HL-60 (cell line): ENCODE data around the gene ABCA4.

Experiments
- DNase-seq, 2 experiments: peaks; one replicate each; pipeline ENCODE4 v3.0.0-alpha.2; 2010 to 2020; ENCODE audit warnings: low read depth in 1 of 2, low spot score in 1 of 2
- H3K27ac ChIP-seq: fragments of 250-450 bp; sonication (Bioruptor Pico); replicated peaks from 2 replicates; pipeline ENCODE4 v1.5.1; 2020; ENCODE audit warnings: mild to moderate bottlenecking, moderate library complexity
- H3K27me3 ChIP-seq: fragments of 250-450 bp; sonication (Bioruptor Pico); 2 replicates; pipeline ENCODE4 v1.5.1; 2021; ENCODE audit warnings: mild to moderate bottlenecking, moderate library complexity; ENCODE audit not compliant: insufficient read depth, poor library complexity, severe bottlenecking
- H3K4me3 ChIP-seq: replicated peaks from 2 replicates; pipeline ENCODE4 v1.5.1; 2011; ENCODE audit warnings: mild to moderate bottlenecking, control low read depth, low read length; ENCODE audit not compliant: insufficient read depth
- GABPA ChIP-seq: IDR thresholded peaks from 2 replicates; pipeline ENCODE4 v1.6.1; 2012; ENCODE audit warnings: low read depth
- POLR2AphosphoS5 ChIP-seq: IDR thresholded peaks from 2 replicates; pipeline ENCODE4 v1.6.1; 2012; ENCODE audit warnings: low read depth
- SPI1 ChIP-seq: IDR thresholded peaks from 2 replicates; pipeline ENCODE4 v1.6.1; 2012; ENCODE audit warnings: low read depth, mild to moderate bottlenecking, borderline replicate concordance
- TF ChIP-seq, protein P1 (sequence below): IDR thresholded peaks from 2 replicates; pipeline ENCODE4 v1.6.1; 2012; ENCODE audit warnings: low read depth; ENCODE audit not compliant: insufficient replicate concordance
- TF ChIP-seq, protein P2 (sequence below): IDR thresholded peaks from one replicate; pipeline ENCODE4 v1.5.1; 2011; ENCODE audit warnings: low read length, control low read depth, inconsistent platforms; ENCODE audit not compliant: insufficient read depth

The ABCA4 gene

DNA sequence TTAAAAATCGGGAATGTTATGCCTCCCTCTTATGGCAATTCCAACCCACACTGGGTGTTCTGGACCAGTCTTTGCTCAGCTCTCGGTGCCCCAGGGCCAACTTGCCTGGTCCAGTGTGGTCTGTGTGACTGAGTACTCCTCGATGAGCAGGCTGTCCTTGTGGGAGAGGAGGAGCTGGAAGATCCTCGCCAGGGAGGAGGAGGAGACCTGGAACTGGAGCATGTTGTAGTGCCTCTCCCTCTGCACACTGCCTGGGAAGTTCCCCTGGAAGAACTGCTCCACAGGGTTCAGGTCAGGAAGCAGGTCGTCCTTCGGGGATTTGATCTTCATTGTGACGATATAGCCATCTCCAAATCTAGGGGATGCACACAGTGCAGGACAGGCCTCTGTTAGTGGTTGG, 123.2 kb downstream of the ABCA4 start:
- no peak for TF ChIP-seq POLR2AphosphoS5
- TF ChIP-seq, protein P1, sequence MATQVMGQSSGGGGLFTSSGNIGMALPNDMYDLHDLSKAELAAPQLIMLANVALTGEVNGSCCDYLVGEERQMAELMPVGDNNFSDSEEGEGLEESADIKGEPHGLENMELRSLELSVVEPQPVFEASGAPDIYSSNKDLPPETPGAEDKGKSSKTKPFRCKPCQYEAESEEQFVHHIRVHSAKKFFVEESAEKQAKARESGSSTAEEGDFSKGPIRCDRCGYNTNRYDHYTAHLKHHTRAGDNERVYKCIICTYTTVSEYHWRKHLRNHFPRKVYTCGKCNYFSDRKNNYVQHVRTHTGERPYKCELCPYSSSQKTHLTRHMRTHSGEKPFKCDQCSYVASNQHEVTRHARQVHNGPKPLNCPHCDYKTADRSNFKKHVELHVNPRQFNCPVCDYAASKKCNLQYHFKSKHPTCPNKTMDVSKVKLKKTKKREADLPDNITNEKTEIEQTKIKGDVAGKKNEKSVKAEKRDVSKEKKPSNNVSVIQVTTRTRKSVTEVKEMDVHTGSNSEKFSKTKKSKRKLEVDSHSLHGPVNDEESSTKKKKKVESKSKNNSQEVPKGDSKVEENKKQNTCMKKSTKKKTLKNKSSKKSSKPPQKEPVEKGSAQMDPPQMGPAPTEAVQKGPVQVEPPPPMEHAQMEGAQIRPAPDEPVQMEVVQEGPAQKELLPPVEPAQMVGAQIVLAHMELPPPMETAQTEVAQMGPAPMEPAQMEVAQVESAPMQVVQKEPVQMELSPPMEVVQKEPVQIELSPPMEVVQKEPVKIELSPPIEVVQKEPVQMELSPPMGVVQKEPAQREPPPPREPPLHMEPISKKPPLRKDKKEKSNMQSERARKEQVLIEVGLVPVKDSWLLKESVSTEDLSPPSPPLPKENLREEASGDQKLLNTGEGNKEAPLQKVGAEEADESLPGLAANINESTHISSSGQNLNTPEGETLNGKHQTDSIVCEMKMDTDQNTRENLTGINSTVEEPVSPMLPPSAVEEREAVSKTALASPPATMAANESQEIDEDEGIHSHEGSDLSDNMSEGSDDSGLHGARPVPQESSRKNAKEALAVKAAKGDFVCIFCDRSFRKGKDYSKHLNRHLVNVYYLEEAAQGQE, result no peak
- no peak for TF ChIP-seq GABPA
- TF ChIP-seq, protein P2, sequence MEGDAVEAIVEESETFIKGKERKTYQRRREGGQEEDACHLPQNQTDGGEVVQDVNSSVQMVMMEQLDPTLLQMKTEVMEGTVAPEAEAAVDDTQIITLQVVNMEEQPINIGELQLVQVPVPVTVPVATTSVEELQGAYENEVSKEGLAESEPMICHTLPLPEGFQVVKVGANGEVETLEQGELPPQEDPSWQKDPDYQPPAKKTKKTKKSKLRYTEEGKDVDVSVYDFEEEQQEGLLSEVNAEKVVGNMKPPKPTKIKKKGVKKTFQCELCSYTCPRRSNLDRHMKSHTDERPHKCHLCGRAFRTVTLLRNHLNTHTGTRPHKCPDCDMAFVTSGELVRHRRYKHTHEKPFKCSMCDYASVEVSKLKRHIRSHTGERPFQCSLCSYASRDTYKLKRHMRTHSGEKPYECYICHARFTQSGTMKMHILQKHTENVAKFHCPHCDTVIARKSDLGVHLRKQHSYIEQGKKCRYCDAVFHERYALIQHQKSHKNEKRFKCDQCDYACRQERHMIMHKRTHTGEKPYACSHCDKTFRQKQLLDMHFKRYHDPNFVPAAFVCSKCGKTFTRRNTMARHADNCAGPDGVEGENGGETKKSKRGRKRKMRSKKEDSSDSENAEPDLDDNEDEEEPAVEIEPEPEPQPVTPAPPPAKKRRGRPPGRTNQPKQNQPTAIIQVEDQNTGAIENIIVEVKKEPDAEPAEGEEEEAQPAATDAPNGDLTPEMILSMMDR, result no peak
- no peak for TF ChIP-seq SPI1
- H3K27me3 ChIP-seq, result no peaks in the 10 kb centered on the region
- H3K27ac ChIP-seq, result no peak overlapping the region
- H3K4me3 ChIP-seq, result no peak overlapping the region
- DNase-seq, result no peak

DNA sequence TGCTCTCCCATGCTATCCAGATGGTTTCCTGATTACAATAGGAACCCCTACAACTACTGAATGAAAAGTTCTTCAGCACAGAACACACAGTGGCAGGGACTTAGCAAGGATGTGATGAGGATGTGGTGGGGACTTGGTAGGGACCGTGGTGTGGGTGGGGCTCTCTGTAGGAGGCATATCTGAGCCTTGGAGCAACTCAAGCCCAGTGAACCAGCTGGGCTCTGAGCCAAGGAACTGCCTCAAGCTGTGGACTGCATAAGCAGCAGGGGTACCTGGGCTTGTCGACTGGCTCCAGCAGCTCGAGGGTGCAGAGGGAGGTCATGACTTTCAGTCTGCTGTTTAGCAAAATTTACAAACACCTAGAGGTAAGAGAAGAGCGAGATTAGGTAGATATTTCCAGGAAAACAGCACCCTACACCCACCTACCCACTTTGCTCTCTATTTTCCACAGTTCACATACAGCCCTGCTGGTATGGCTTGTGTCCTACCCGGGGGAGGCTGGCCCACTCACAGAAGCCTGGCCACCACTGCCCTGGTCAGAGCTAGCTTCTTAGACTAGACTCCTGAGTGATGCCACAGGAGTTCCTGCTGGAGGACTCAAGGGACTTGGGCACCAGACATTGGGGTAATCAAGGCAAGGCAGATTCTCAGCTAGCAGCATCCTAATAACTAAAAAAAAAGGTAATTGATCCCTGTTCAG, 125.0 kb downstream of the ABCA4 start:
- no peaks in the 10 kb centered on the region for H3K27me3 ChIP-seq
- no peak for DNase-seq
- H3K27ac ChIP-seq, result no peak overlapping the region
- H3K4me3 ChIP-seq, result no peak overlapping the region
- no peak for TF ChIP-seq GABPA
- TF ChIP-seq, protein P1, result no peak
- no peak for TF ChIP-seq SPI1
- TF ChIP-seq, protein P2, result no peak
- TF ChIP-seq POLR2AphosphoS5, result no peak

DNA sequence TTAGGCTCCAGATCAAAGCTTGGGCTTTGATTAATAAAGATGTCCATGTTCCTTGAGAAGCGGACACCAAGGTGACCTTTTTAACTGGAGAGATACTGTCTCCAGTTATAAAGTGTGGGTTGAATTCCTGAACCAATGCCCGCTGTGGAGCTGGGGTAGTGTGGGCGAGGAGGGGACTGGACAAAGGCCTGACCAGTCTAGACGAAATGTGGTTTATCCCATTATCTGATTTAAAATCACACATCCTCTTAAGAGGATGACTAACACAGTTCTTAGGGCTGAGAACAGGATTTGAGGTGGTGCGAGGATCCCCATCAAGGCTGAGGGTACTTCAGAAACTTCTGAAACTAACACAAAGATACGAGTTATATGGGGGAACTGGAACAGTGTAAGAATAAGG, 127.2 kb downstream of the ABCA4 start:
- H3K4me3 ChIP-seq, result no peak overlapping the region
- DNase-seq, result no peak
- no peak for TF ChIP-seq GABPA
- TF ChIP-seq POLR2AphosphoS5, result no peak
- TF ChIP-seq, protein P2, result no peak
- TF ChIP-seq SPI1, result no peak
- TF ChIP-seq, protein P1, result no peak
- no peak overlapping the region for H3K27ac ChIP-seq
- no peaks in the 10 kb centered on the region for H3K27me3 ChIP-seq
